Erythroblast (primary cell): Measurements from ENCODE around the gene TYSND1.

Source experiments
- GATA1 ChIP-seq: IDR thresholded peaks from 2 replicates; pipeline ENCODE4 v1.6.1; 2011; ENCODE audit warnings: low read depth, mild to moderate bottlenecking, control low read depth, low read length, moderate library complexity
- POLR2A ChIP-seq: IDR thresholded peaks from 2 replicates; pipeline ENCODE4 v1.6.1; 2011; ENCODE audit warnings: mild to moderate bottlenecking, low read length

GRCh38 chr10:70191161-70191971 is 44.9 kb upstream of the TYSND1 start:
- no peak for TF ChIP-seq POLR2A
- TF ChIP-seq GATA1, result no peak
